Ectodermal cell (in vitro differentiated cells): ENCODE results near the gene ISM1.

Source experiments
- H3K27ac ChIP-seq: 2 replicates; pipeline ENCODE4 v1.7.0; 2013; ENCODE audit warnings: mild to moderate bottlenecking, low read depth, low read length; ENCODE audit not compliant: insufficient read depth, poor library complexity, severe bottlenecking
- H3K27me3 ChIP-seq: 2 replicates; pipeline ENCODE4 v1.7.0; 2013; ENCODE audit warnings: mild to moderate bottlenecking, low read length; ENCODE audit not compliant: insufficient read depth, control insufficient read depth, poor library complexity, severe bottlenecking
- H3K36me3 ChIP-seq: one replicate; pipeline ENCODE4 v1.7.0; 2013; ENCODE audit warnings: low read length; ENCODE audit not compliant: control insufficient read depth, insufficient read depth
- H3K4me1 ChIP-seq: one replicate; pipeline ENCODE4 v1.7.0; 2013; ENCODE audit warnings: low read length; ENCODE audit not compliant: control insufficient read depth, insufficient read depth
- H3K4me3 ChIP-seq: 2 replicates; pipeline ENCODE4 v1.7.0; 2013; ENCODE audit warnings: low read depth, low read length, control low read depth; ENCODE audit not compliant: insufficient read depth
- H3K9me3 ChIP-seq: 2 replicates; pipeline ENCODE4 v1.7.0; 2013; ENCODE audit warnings: mild to moderate bottlenecking, low read length, moderate library complexity; ENCODE audit not compliant: control insufficient read depth
- WGBS, 2 experiments: methylation state at CpG; one replicate each; pipeline ENCODE4 v1.1.7; 2013; ENCODE audit warnings: missing lambda C conversion rate in 2 of 2; 5-methylcytosine and 5-hydroxymethylcytosine counted together

Gene ISM1

DNA sequence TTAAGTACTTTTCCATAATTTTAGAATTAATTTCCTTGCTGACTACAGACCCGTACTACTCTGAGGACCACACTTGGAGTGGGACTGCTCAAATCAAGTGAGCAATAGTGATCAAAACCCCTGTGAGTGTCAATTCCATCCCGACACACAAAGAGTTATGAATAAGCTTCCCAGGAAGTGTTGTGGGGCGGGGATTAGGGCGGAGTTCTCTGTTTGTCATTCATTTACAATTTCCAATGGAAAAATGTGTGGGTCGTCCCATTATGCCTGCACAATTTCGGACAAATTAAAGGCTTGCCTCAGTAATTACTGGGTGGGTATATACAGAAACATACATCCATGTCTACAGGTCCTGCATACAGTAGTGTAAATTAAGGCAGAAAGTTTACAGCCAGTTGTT, 84.2 kb downstream of the ISM1 start:
- Histone ChIP-seq H3K4me1 (peaks cover 4% of the 10 kb centered on the region), H3K9me3 (no peaks in the 10 kb centered on the region), H3K36me3 (no peaks in the 10 kb centered on the region), H3K27ac (no peak overlapping the region), H3K4me3 (no peak overlapping the region), H3K27me3 (no peaks in the 10 kb centered on the region)
- 91 to 95% methylated on average over 5 to 6 of the region's 6 CpGs for WGBS, 2 experiments

DNA sequence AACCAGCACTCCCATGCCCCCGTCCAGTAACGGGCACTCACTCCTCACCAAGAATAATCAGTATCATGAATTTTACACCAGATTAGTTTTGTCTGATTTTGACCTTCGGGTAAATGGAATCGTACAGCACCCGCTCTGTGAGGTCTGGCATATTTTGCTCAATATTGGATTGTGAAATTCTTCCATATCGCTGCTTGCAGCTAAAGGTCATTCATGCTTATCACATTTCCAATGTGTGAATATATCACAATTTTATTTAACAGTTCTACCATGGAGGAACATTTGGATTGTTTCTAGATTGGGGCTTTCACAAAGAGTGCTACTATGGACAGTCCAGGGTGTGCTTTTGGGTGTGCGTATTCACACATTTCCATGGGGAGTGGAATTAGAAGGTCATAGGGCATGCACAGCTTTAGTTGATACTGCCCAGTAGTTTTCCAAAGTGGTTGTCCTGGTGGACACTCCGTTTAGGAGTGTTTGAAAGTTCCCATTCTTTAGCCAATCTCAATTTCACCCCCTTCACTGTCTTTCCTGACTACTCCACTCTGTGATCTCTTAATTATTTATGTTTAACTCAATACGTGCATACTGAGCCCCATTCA, 86.6 kb downstream of the ISM1 start:
- H3K27me3 ChIP-seq: no peaks in the 10 kb centered on the region
- no peak overlapping the region for H3K4me3 ChIP-seq
- peaks cover 4% of the 10 kb centered on the region for H3K4me1 ChIP-seq
- H3K36me3 ChIP-seq: no peaks in the 10 kb centered on the region
- no peak overlapping the region for H3K27ac ChIP-seq
- WGBS, 2 experiments: 81 to 89% methylated on average over 9 of the region's 9 CpGs
- no peaks in the 10 kb centered on the region for H3K9me3 ChIP-seq

DNA sequence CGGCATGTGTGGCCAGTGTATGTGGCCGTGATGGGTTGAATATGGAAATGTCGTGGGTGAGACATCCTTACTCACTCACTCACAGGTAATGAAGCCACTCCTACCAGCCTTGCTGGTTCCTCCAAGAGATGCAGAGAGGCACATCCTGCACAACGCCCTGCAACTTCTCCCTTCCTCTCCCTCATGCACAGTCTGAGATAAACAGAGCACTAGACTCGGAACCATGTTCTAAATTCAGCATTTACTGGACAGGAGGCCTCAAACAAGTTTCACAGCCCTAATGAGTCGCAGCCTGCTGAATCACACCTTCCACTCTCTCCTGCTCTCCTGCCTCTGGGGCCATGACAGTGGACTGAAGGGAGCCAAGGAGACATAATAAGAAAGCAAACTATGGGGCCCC, 91.2 kb downstream of the ISM1 start:
- H3K4me1 ChIP-seq: peaks cover 4% of the 10 kb centered on the region
- 85 to 93% methylated on average over 6 of the region's 6 CpGs for WGBS, 2 experiments
- H3K27me3 ChIP-seq: no peaks in the 10 kb centered on the region
- no peak overlapping the region for H3K4me3 ChIP-seq
- H3K36me3 ChIP-seq: no peaks in the 10 kb centered on the region
- no peak overlapping the region for H3K27ac ChIP-seq
- no peaks in the 10 kb centered on the region for H3K9me3 ChIP-seq

DNA sequence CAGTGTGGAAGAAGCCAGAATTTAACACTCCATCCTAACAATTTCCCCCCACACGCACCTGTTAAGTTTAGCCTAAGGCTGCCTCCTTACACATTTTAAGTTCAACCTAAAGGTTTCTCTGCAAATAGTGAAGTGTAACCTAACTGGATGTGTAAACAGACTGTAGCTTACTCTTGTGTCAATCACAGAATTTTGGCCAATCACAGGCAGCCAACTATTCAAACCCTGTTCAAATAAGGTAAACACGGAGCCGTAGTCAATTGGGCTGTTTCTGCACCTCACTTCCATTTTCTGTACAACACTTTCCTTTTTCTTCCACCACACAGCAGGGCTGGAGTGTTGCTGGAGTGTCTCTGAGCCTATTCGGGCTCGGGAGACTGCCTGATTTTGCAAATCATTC, 92.1 kb downstream of the ISM1 start:
- H3K9me3 ChIP-seq: no peaks in the 10 kb centered on the region
- H3K4me3 ChIP-seq: no peak overlapping the region
- H3K27ac ChIP-seq: no peak overlapping the region
- peaks cover 4% of the 10 kb centered on the region for H3K4me1 ChIP-seq
- H3K27me3 ChIP-seq: no peaks in the 10 kb centered on the region
- no peaks in the 10 kb centered on the region for H3K36me3 ChIP-seq
- WGBS, 2 experiments: 90 to 94% methylated on average over 5 of the region's 5 CpGs

DNA sequence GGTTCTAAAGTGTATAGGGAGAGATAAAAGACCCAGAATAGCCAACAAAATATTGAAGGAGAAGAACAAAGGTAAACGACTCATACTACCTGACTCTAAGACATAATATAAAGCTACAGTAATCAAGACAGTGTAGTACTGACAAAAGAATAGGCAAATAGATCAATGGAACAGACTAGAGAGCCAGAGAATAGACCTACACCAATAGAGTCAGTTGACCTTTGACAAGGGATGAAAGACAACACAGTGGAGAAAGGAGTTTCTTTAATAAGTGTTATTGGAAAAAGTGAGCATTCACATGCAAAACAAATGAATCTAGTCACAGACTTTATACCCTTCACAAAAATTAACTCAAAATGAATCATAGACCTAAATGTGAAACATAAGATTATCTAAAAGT, 96.4 kb downstream of the ISM1 start:
- WGBS, 2 experiments: no CpG with 5 or more reads among the region's 1 CpG
- Histone ChIP-seq H3K9me3 (no peaks in the 10 kb centered on the region), H3K4me1 (peaks cover 2% of the 10 kb centered on the region), H3K27me3 (no peaks in the 10 kb centered on the region), H3K36me3 (no peaks in the 10 kb centered on the region), H3K27ac (no peak overlapping the region), H3K4me3 (no peak overlapping the region)

GRCh38 chr20:13318871-13319521, 97.9 kb downstream of the ISM1 start:
- Histone ChIP-seq H3K4me3 (no peak overlapping the region), H3K27me3 (no peaks in the 10 kb centered on the region), H3K27ac (no peak overlapping the region), H3K4me1 (peaks cover 9% of the 10 kb centered on the region), H3K36me3 (no peaks in the 10 kb centered on the region), H3K9me3 (no peaks in the 10 kb centered on the region)
- 78 to 81% methylated on average over 4 to 5 of the region's 5 CpGs for WGBS, 2 experiments

- Histone ChIP-seq H3K4me3 (no peak overlapping the region), H3K4me1 (peaks cover 9% of the 10 kb centered on the region), H3K9me3 (no peaks in the 10 kb centered on the region), H3K27me3 (no peaks in the 10 kb centered on the region), H3K36me3 (no peaks in the 10 kb centered on the region), H3K27ac (no peak overlapping the region)
- WGBS, 2 experiments: 94 to 95% methylated on average over 4 of the region's 4 CpGs
Observed at GRCh38 chr20:13320702-13321101, 99.6 kb downstream of the ISM1 start.

DNA sequence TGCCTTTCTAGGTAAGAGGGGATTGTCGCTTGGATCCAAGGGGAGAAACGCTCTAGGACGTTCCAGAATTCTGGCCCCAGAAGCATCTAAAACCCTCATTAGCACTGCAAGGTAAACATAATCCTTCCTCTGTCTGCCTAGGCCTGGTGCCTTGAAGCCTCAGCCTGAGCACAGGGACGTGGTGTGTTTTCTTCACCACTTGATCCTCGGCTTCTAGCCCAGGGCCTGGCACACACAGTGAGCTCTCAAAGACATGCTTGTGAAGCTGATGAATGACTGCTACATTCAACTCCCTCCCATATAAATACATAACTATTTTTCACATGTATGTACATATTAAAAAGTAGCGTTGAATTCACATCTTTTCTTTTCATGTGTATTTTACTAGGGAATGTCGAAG, 100.3 kb downstream of the ISM1 start:
- Histone ChIP-seq H3K36me3 (no peaks in the 10 kb centered on the region), H3K27me3 (no peaks in the 10 kb centered on the region), H3K4me1 (peaks cover 9% of the 10 kb centered on the region), H3K4me3 (no peak overlapping the region), H3K27ac (no peak overlapping the region), H3K9me3 (no peaks in the 10 kb centered on the region)
- 82 to 92% methylated on average over 6 to 7 of the region's 7 CpGs for WGBS, 2 experiments

DNA sequence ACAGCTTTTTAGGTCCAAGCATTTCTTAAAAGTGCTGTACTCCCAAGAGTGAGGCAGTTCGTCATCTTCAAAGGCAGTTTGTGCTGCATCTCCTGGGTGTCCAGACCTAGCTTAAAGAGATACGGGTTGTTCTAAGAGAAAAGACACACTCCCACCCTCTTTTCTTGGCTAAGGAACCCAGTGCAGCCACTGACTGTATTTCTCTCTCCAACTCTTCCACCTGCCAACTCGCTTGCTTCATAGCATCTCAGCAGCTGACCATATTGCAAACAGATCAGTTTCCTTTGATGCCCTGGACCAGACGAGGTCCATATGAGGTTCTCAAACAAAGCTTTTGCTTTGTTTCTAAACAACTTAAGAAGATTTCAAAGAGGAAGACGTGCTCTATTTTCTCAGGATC, 101.1 kb downstream of the ISM1 start:
- H3K36me3 ChIP-seq: no peaks in the 10 kb centered on the region
- no peaks in the 10 kb centered on the region for H3K9me3 ChIP-seq
- H3K4me1 ChIP-seq: peaks cover 9% of the 10 kb centered on the region
- 88 to 90% methylated on average over 4 to 5 of the region's 5 CpGs for WGBS, 2 experiments
- no peak overlapping the region for H3K27ac ChIP-seq
- H3K27me3 ChIP-seq: no peaks in the 10 kb centered on the region
- no peak overlapping the region for H3K4me3 ChIP-seq

- Histone ChIP-seq H3K27me3 (no peaks in the 10 kb centered on the region), H3K36me3 (no peaks in the 10 kb centered on the region), H3K27ac (no peak overlapping the region), H3K4me1 (peaks cover 9% of the 10 kb centered on the region), H3K9me3 (no peaks in the 10 kb centered on the region), H3K4me3 (no peak overlapping the region)
- 64 to 65% methylated on average over 3 of the region's 3 CpGs for WGBS, 2 experiments
Observed at GRCh38 chr20:13322621-13323020, 101.5 kb downstream of the ISM1 start.
